ENCODE data around the gene FBN1. TPM values are rescaled to one million over a fixed set of nuclear protein-coding genes. Genes with fewer than 3 reads are reported as not detected.

The FBN1 gene
- total RNA-seq, 1 experiment from 2014 or later: 5.2 TPM

GRCh38 chr15:48540756-48541155, 104.8 kb downstream of the FBN1 start:
- H3K27ac Mint-ChIP-seq: no peak overlapping the region
- TF ChIP-seq ELF4 (CRISPR knock-in tag; IDR thresholded peaks at IDR 0.05; ENCODE audit: low read depth) (no peak), FOXJ3 (CRISPR knock-in tag; IDR thresholded peaks at IDR 0.05; ENCODE audit: borderline replicate concordance) (no peak), HMGA2 (CRISPR knock-in tag; IDR thresholded peaks at IDR 0.05) (no peak)
- POLR2A ChIA-PET: no interaction called here
- no peak for DNase-seq (ENCODE audit: low spot score)
- H3K4me3 Mint-ChIP-seq: no peak overlapping the region
- no peaks in the 10 kb centered on the region for H3K27me3 Mint-ChIP-seq (ENCODE audit: low read depth)
- ATAC-seq: no peak
- CTCF ChIA-PET: no interaction called here
- no peaks in the 10 kb centered on the region for H3K4me1 Mint-ChIP-seq
- peaks cover 5% of the 10 kb centered on the region; the same call in 1 of the 2 replicates for H3K9me3 Mint-ChIP-seq
- H3K36me3 Mint-ChIP-seq: no peaks in the 10 kb centered on the region

GRCh38 chr15:48538941-48539340, 106.6 kb downstream of the FBN1 start:
- ATAC-seq: no peak
- POLR2A ChIA-PET: no interaction called here
- no peak overlapping the region for H3K4me3 Mint-ChIP-seq
- H3K27me3 Mint-ChIP-seq (ENCODE audit: low read depth): no peaks in the 10 kb centered on the region
- no peaks in the 10 kb centered on the region for H3K4me1 Mint-ChIP-seq
- DNase-seq (ENCODE audit: low spot score): no peak
- TF ChIP-seq MAX (CRISPR knock-in tag; IDR thresholded peaks at IDR 0.05) (no peak), ZBTB21 (CRISPR knock-in tag; IDR thresholded peaks at IDR 0.05; ENCODE audit: borderline replicate concordance) (no peak), GTF2I (CRISPR knock-in tag; conservative IDR thresholded peaks at IDR 0.05) (no peak), ZSCAN18 (CRISPR knock-in tag; IDR thresholded peaks at IDR 0.05) (no peak), ZNF396 (CRISPR knock-in tag; IDR thresholded peaks at IDR 0.05; ENCODE audit: borderline replicate concordance) (no peak)
- no peaks in the 10 kb centered on the region for H3K36me3 Mint-ChIP-seq
- CTCF ChIA-PET: no interaction called here
- H3K27ac Mint-ChIP-seq: no peak overlapping the region
- peaks cover 5% of the 10 kb centered on the region; the same call in 1 of the 2 replicates for H3K9me3 Mint-ChIP-seq

DNA sequence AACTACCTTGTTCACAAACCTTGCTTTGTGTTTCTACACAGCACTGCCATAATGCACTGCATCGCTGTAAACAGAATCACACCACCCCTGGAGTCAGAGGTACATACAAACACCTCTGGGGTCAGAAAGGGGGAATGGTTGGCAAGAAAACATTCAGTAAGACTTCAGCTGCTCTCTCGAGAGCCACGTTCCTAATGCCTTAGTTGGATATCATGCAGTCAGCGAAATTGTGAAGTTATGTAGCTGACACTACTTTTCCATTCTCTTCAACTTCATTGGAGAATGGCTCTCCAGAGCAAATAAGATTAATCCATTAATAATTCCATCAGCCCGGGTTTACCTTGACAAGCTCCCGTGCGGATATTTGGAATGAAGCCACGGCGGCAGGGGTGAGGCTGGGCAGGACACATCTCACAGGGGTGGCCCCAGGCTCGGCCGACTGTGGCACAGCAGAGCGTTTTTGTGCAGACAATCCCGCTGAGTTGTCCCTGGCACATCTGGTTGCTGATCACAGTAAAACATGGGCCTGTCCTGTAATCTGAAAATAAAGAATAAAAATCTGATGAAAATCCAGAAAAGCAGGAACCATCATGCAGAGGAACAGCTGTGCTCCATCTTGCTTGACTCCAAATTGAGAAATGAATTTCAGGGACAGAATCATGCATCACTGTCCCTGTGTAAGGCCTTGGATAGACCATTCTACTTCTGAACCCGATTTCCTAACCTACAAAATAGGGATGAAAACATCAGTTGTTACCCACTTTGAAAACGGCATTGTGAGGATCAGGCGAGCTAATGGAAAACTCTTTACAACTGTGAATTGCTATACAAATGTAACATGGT, 108.0 kb downstream of the FBN1 start:
- ATAC-seq (no peak), DNase-seq (ENCODE audit: low spot score) (no peak)
- CTCF ChIA-PET: interaction anchor here (1.0 kb wide), 1 partner anchor 30 kb away, joined by 3 read pairs; no protein-coding TSS in a partner anchor
- no peaks in the 10 kb centered on the region for H3K4me1 Mint-ChIP-seq
- H3K36me3 Mint-ChIP-seq: no peaks in the 10 kb centered on the region
- no peak overlapping the region for H3K4me3 Mint-ChIP-seq
- POLR2A ChIA-PET: interaction anchor here (0.7 kb wide), 1 partner anchor 205 kb away, joined by 4 read pairs; no protein-coding TSS in a partner anchor
- H3K27ac Mint-ChIP-seq: no peak overlapping the region
- H3K27me3 Mint-ChIP-seq (ENCODE audit: low read depth): no peaks in the 10 kb centered on the region
- H3K9me3 Mint-ChIP-seq: no peaks in the 10 kb centered on the region
- TF ChIP-seq ZNF396 (CRISPR knock-in tag; IDR thresholded peaks at IDR 0.05; ENCODE audit: borderline replicate concordance): no peak
- TF ChIP-seq ZBTB21 (CRISPR knock-in tag; IDR thresholded peaks at IDR 0.05; ENCODE audit: borderline replicate concordance): no peak
- TF ChIP-seq ZNF232 (CRISPR knock-in tag; IDR thresholded peaks at IDR 0.05): no peak
- TF ChIP-seq, protein P1, sequence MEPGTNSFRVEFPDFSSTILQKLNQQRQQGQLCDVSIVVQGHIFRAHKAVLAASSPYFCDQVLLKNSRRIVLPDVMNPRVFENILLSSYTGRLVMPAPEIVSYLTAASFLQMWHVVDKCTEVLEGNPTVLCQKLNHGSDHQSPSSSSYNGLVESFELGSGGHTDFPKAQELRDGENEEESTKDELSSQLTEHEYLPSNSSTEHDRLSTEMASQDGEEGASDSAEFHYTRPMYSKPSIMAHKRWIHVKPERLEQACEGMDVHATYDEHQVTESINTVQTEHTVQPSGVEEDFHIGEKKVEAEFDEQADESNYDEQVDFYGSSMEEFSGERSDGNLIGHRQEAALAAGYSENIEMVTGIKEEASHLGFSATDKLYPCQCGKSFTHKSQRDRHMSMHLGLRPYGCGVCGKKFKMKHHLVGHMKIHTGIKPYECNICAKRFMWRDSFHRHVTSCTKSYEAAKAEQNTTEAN (CRISPR knock-in tag; IDR thresholded peaks at IDR 0.05): no peak
- TF ChIP-seq NFYB (CRISPR knock-in tag; conservative IDR thresholded peaks at IDR 0.05; ENCODE audit: low read depth): no peak
- no peak for TF ChIP-seq GRHL2 (CRISPR knock-in tag; IDR thresholded peaks at IDR 0.05; ENCODE audit: insufficient replicate concordance, severe bottlenecking)
- no peak for TF ChIP-seq NFE2L1 (CRISPR knock-in tag; IDR thresholded peaks at IDR 0.05)
- TF ChIP-seq ELF4 (CRISPR knock-in tag; IDR thresholded peaks at IDR 0.05; ENCODE audit: low read depth): no peak
- TF ChIP-seq AR (CRISPR knock-in tag; IDR thresholded peaks at IDR 0.05): no peak
- TF ChIP-seq PRRX2 (CRISPR knock-in tag; IDR thresholded peaks at IDR 0.05): no peak
- TF ChIP-seq TP53 (CRISPR knock-in tag; IDR thresholded peaks at IDR 0.05): no peak
- TF ChIP-seq JAZF1 (CRISPR knock-in tag; IDR thresholded peaks at IDR 0.05): no peak
- TF ChIP-seq CBFB (CRISPR knock-in tag; IDR thresholded peaks at IDR 0.05; ENCODE audit: low read depth): no peak
- TF ChIP-seq, protein P2, sequence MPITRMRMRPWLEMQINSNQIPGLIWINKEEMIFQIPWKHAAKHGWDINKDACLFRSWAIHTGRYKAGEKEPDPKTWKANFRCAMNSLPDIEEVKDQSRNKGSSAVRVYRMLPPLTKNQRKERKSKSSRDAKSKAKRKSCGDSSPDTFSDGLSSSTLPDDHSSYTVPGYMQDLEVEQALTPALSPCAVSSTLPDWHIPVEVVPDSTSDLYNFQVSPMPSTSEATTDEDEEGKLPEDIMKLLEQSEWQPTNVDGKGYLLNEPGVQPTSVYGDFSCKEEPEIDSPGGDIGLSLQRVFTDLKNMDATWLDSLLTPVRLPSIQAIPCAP (CRISPR knock-in tag; IDR thresholded peaks at IDR 0.05): no peak
- TF ChIP-seq, protein P3, sequence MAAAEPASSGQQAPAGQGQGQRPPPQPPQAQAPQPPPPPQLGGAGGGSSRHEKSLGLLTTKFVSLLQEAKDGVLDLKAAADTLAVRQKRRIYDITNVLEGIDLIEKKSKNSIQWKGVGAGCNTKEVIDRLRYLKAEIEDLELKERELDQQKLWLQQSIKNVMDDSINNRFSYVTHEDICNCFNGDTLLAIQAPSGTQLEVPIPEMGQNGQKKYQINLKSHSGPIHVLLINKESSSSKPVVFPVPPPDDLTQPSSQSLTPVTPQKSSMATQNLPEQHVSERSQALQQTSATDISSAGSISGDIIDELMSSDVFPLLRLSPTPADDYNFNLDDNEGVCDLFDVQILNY (CRISPR knock-in tag; IDR thresholded peaks at IDR 0.05): no peak
- TF ChIP-seq TEAD1 (CRISPR knock-in tag; IDR thresholded peaks at IDR 0.05): no peak
- TF ChIP-seq FOXP1 (CRISPR knock-in tag; IDR thresholded peaks at IDR 0.05; ENCODE audit: borderline replicate concordance): no peak

Data from WTC11 (cell line).